Mesenchymal stem cell (in vitro differentiated cells and primary cell): ENCODE data around the gene KRT35.
A peak's percentile ranks its signal among the peaks of the same experiment; 100 is the strongest.

Source experiments
- DNase-seq: peaks from one replicate; pipeline ENCODE4 v3.0.0-alpha.2; 2013
- H2AFZ ChIP-seq: one replicate; pipeline ENCODE4 v1.6.1; 2013; ENCODE audit warnings: low read depth, mild to moderate bottlenecking, control low read depth, inconsistent platforms, low read length, moderate library complexity
- H2AK5ac ChIP-seq: 2 replicates; pipeline ENCODE4 v1.6.1; 2013; ENCODE audit warnings: low read length, moderate library complexity, mild to moderate bottlenecking, inconsistent platforms; ENCODE audit not compliant: severe bottlenecking
- H2BK120ac ChIP-seq: one replicate; pipeline ENCODE4 v1.6.1; 2013; ENCODE audit warnings: low read depth, mild to moderate bottlenecking, inconsistent platforms, low read length, moderate library complexity
- H2BK12ac ChIP-seq, 2 experiments: one replicate each; pipeline ENCODE4 v1.6.1; 2013; ENCODE audit warnings: inconsistent platforms in 2 of 2, low read length in 2 of 2, mild to moderate bottlenecking in 2 of 2, moderate library complexity in 2 of 2, control low read depth in 1 of 2
- H2BK15ac ChIP-seq: one replicate; pipeline ENCODE4 v1.6.1; 2013; ENCODE audit warnings: mild to moderate bottlenecking, low read depth, inconsistent platforms; ENCODE audit not compliant: poor library complexity, severe bottlenecking
- H2BK5ac ChIP-seq: 2 replicates; pipeline ENCODE4 v1.6.1; 2013; ENCODE audit warnings: low read depth, mild to moderate bottlenecking, low read length, control low read depth, inconsistent platforms; ENCODE audit not compliant: poor library complexity, severe bottlenecking
- H3K14ac ChIP-seq, 2 experiments: one replicate each; pipeline ENCODE4 v1.6.1; 2013; ENCODE audit warnings: inconsistent platforms in 2 of 2, low read length in 2 of 2, control low read depth in 1 of 2, mild to moderate bottlenecking in 1 of 2, moderate library complexity in 1 of 2
- H3K18ac ChIP-seq, 2 experiments: one replicate each; pipeline ENCODE4 v1.6.1; 2013; ENCODE audit warnings: inconsistent platforms in 2 of 2, low read length in 2 of 2, control low read depth in 1 of 2, low read depth in 1 of 2, mild to moderate bottlenecking in 1 of 2
- H3K23ac ChIP-seq, 2 experiments: one replicate each; pipeline ENCODE4 v1.6.1; 2013; ENCODE audit warnings: inconsistent platforms in 2 of 2, low read length in 2 of 2, mild to moderate bottlenecking in 2 of 2, moderate library complexity in 2 of 2, control low read depth in 1 of 2
- H3K27ac ChIP-seq: 2 replicates; pipeline ENCODE4 v1.5.1; 2013; ENCODE audit warnings: mild to moderate bottlenecking, moderate library complexity, low read length, control low read depth, inconsistent platforms; ENCODE audit not compliant: poor library complexity, severe bottlenecking
- H3K27me3 ChIP-seq, 2 experiments: 2 replicates each; pipeline versions ENCODE4 v1.6.1 to v1.7.0; 2013; ENCODE audit warnings: low read length in 2 of 2, mild to moderate bottlenecking in 2 of 2, moderate library complexity in 2 of 2, control low read depth in 1 of 2, inconsistent platforms in 1 of 2; ENCODE audit not compliant: control insufficient read depth in 1 of 2, insufficient read depth in 1 of 2
- H3K36me3 ChIP-seq, 2 experiments: 2 replicates each; pipeline versions ENCODE4 v1.6.1 to v1.7.0; 2013; ENCODE audit warnings: low read length in 2 of 2, control low read depth in 1 of 2, inconsistent platforms in 1 of 2, low read depth in 1 of 2, mild to moderate bottlenecking in 1 of 2; ENCODE audit not compliant: insufficient read depth in 2 of 2, control insufficient read depth in 1 of 2
- H3K4ac ChIP-seq, 2 experiments: one replicate each; pipeline ENCODE4 v1.6.1; 2013; ENCODE audit warnings: inconsistent platforms in 2 of 2, low read length in 2 of 2, mild to moderate bottlenecking in 2 of 2, moderate library complexity in 2 of 2, control low read depth in 1 of 2, low read depth in 1 of 2
- H3K4me1 ChIP-seq: 2 replicates; pipeline ENCODE4 v1.6.1; 2013; ENCODE audit warnings: low read depth, low read length, control low read depth; ENCODE audit not compliant: control insufficient read depth, insufficient read depth
- H3K4me2 ChIP-seq: 2 replicates; pipeline ENCODE4 v1.6.1; 2013; ENCODE audit warnings: low read length, mild to moderate bottlenecking, inconsistent platforms; ENCODE audit not compliant: poor library complexity, severe bottlenecking
- H3K4me3 ChIP-seq, 2 experiments: 2 replicates each; pipeline versions ENCODE4 v1.5.1 to v1.7.0; 2013; ENCODE audit warnings: low read length in 2 of 2, mild to moderate bottlenecking in 2 of 2, control low read depth in 1 of 2, low read depth in 1 of 2; ENCODE audit not compliant: insufficient read depth in 1 of 2
- H3K79me1 ChIP-seq: replicated peaks from 2 replicates; pipeline ENCODE4 v1.6.1; 2013; ENCODE audit warnings: mild to moderate bottlenecking, control low read depth, low read length, inconsistent platforms; ENCODE audit not compliant: poor library complexity, severe bottlenecking
- H3K9ac ChIP-seq: 2 replicates; pipeline ENCODE4 v1.7.0; 2013; ENCODE audit warnings: mild to moderate bottlenecking, low read length, moderate library complexity
- H3K9me3 ChIP-seq: 2 replicates; pipeline ENCODE4 v1.7.0; 2013; ENCODE audit warnings: mild to moderate bottlenecking, low read length; ENCODE audit not compliant: control insufficient read depth
- H4K8ac ChIP-seq: one replicate; pipeline ENCODE4 v1.6.1; 2013; ENCODE audit warnings: inconsistent platforms, mild to moderate bottlenecking, low read length, moderate library complexity
- H4K91ac ChIP-seq: one replicate; pipeline ENCODE4 v1.6.1; 2013; ENCODE audit warnings: mild to moderate bottlenecking, low read length, inconsistent platforms
- WGBS: methylation state at CpG from one replicate; pipeline ENCODE4 v1.1.7; 2013; ENCODE audit warnings: mixed read lengths; 5-methylcytosine and 5-hydroxymethylcytosine counted together

The KRT35 gene

GRCh38 chr17:41457676-41458075 lies 23.3 kb downstream of the KRT35 start:
- H3K27me3 ChIP-seq: peaks cover 0 to 78% of the 10 kb centered on the region in 2 experiments
- no peak overlapping the region for H3K14ac ChIP-seq
- no peak overlapping the region for H2BK15ac ChIP-seq
- H3K18ac ChIP-seq: no peak overlapping the region
- no peak overlapping the region for H3K27ac ChIP-seq
- no peaks in the 10 kb centered on the region for H3K79me1 ChIP-seq
- H3K36me3 ChIP-seq: no peaks in the 10 kb centered on the region
- no peak overlapping the region for H2AK5ac ChIP-seq
- H2BK120ac ChIP-seq: no peak overlapping the region
- no peak overlapping the region for H3K23ac ChIP-seq
- no peaks in the 10 kb centered on the region for H3K9me3 ChIP-seq
- H3K4me3 ChIP-seq: no peak overlapping the region
- no peak overlapping the region for H3K4me2 ChIP-seq
- 89% methylated on average over 4 of the region's 4 CpGs for WGBS
- DNase-seq: no peak
- H3K9ac ChIP-seq: no peak overlapping the region
- H2BK12ac ChIP-seq: no peak overlapping the region
- H3K4ac ChIP-seq: no peak overlapping the region
- no peak overlapping the region for H4K91ac ChIP-seq
- no peak overlapping the region for H2AFZ ChIP-seq
- no peak overlapping the region for H2BK5ac ChIP-seq
- H3K4me1 ChIP-seq: no peaks in the 10 kb centered on the region
- no peak overlapping the region for H4K8ac ChIP-seq

- peaks cover 0 to 77% of the 10 kb centered on the region in 2 experiments for H3K27me3 ChIP-seq
- peaks cover 13% of the 10 kb centered on the region for H3K9me3 ChIP-seq
- no peak for DNase-seq
- H4K91ac ChIP-seq: no peak overlapping the region
- H3K14ac ChIP-seq: no peak overlapping the region
- no peaks in the 10 kb centered on the region for H3K36me3 ChIP-seq
- H2BK5ac ChIP-seq: no peak overlapping the region
- H3K4ac ChIP-seq: no peak overlapping the region
- no peak overlapping the region for H2BK15ac ChIP-seq
- H3K79me1 ChIP-seq: no peaks in the 10 kb centered on the region
- no peak overlapping the region for H3K9ac ChIP-seq
- H3K4me1 ChIP-seq: no peaks in the 10 kb centered on the region
- no peak overlapping the region for H3K18ac ChIP-seq
- H2BK120ac ChIP-seq: no peak overlapping the region
- 71% methylated on average over 1 of the region's 3 CpGs for WGBS
- H3K27ac ChIP-seq: no peak overlapping the region
- no peak overlapping the region for H3K23ac ChIP-seq
- no peak overlapping the region for H2BK12ac ChIP-seq
- H2AK5ac ChIP-seq: no peak overlapping the region
- no peak overlapping the region for H2AFZ ChIP-seq
- H3K4me3 ChIP-seq: no peak overlapping the region
- no peak overlapping the region for H4K8ac ChIP-seq
- H3K4me2 ChIP-seq: no peak overlapping the region
Observed at GRCh38 chr17:41456204-41456603, 24.7 kb downstream of the KRT35 start.

- H4K8ac ChIP-seq: no peak overlapping the region
- H3K23ac ChIP-seq: no peak overlapping the region
- H3K9ac ChIP-seq: peak overlapping the region; percentile 25
- no peak overlapping the region for H2BK12ac ChIP-seq
- H3K18ac ChIP-seq: no peak overlapping the region
- no peak overlapping the region for H3K4me2 ChIP-seq
- H3K79me1 ChIP-seq: no peaks in the 10 kb centered on the region
- no peak overlapping the region for H2BK15ac ChIP-seq
- H2AFZ ChIP-seq: no peak overlapping the region
- no peak overlapping the region for H3K4ac ChIP-seq
- no peak overlapping the region for H4K91ac ChIP-seq
- no peak overlapping the region for H2BK5ac ChIP-seq
- H2BK120ac ChIP-seq: no peak overlapping the region
- H3K14ac ChIP-seq: no peak overlapping the region
- H3K27ac ChIP-seq: no peak overlapping the region
- H3K4me1 ChIP-seq: no peaks in the 10 kb centered on the region
- no peaks in the 10 kb centered on the region for H3K36me3 ChIP-seq
- H3K9me3 ChIP-seq: peaks cover 14% of the 10 kb centered on the region
- no peak overlapping the region for H2AK5ac ChIP-seq
- peaks cover 0 to 79% of the 10 kb centered on the region in 2 experiments for H3K27me3 ChIP-seq
- no peak for DNase-seq
- 100% methylated on average over 1 of the region's 1 CpG for WGBS
- H3K4me3 ChIP-seq: no peak overlapping the region
Observed at GRCh38 chr17:41455236-41455635, 25.7 kb downstream of the KRT35 start.

- Histone ChIP-seq H2BK15ac (no peak overlapping the region), H3K36me3 (no peaks in the 10 kb centered on the region), H3K18ac (no peak overlapping the region), H3K4me3 (no peak overlapping the region), H4K91ac (no peak overlapping the region), H2AFZ (no peak overlapping the region), H3K9me3 (peaks cover 14% of the 10 kb centered on the region), H3K9ac (no peak overlapping the region), H2BK12ac (no peak overlapping the region), H3K14ac (no peak overlapping the region), H3K27ac (no peak overlapping the region), H3K4me1 (no peaks in the 10 kb centered on the region), H4K8ac (no peak overlapping the region), H3K4ac (no peak overlapping the region), H3K79me1 (no peaks in the 10 kb centered on the region), H3K4me2 (no peak overlapping the region), H3K27me3 (peaks cover 0 to 59% of the 10 kb centered on the region in 2 experiments), H2BK120ac (no peak overlapping the region), H2BK5ac (no peak overlapping the region), H2AK5ac (no peak overlapping the region), H3K23ac (no peak overlapping the region)
- WGBS: 95% methylated on average over 2 of the region's 3 CpGs
- no peak for DNase-seq
Observed at GRCh38 chr17:41453066-41453465, 27.9 kb downstream of the KRT35 start.
